ENCODE measurements around the gene PLCB1.

Gene PLCB1

GRCh38 chr20:8675896-8676295 lies 543.8 kb downstream of the PLCB1 start:
- DNase-seq, result no peak

GRCh38 chr20:8678098-8678776 lies 546.2 kb downstream of the PLCB1 start:
- no peak overlapping the region for H4K8ac ChIP-seq (ENCODE audit: low read depth, low read length)
- no peak overlapping the region for H3K14ac ChIP-seq (ENCODE audit: low read length)
- no peak overlapping the region for H4K91ac ChIP-seq (ENCODE audit: low read depth, low read length)
- H3K27me3 ChIP-seq (ENCODE audit: insufficient read depth, low read length), result no peaks in the 10 kb centered on the region
- no peak overlapping the region for H3K27ac ChIP-seq (ENCODE audit: low read depth, low read length)
- no CpG with 5 or more reads among the region's 5 CpGs for WGBS (ENCODE audit: extremely low coverage, insufficient coverage, insufficient read length)
- H3K9me3 ChIP-seq (ENCODE audit: insufficient read depth, low read depth, low read length), result no peaks in the 10 kb centered on the region
- no peak overlapping the region for H3K4ac ChIP-seq (ENCODE audit: low read depth, low read length)
- H2AK5ac ChIP-seq (ENCODE audit: low read length), result no peak overlapping the region
- H4K12ac ChIP-seq (ENCODE audit: low read depth, low read length), result no peak overlapping the region
- H3K36me3 ChIP-seq (ENCODE audit: control insufficient read depth in 1 of 2, insufficient read depth in 2 of 2, low read length in 2 of 2), result no peaks in the 10 kb centered on the region
- no peaks in the 10 kb centered on the region for H3K4me1 ChIP-seq (ENCODE audit: control insufficient read depth in 1 of 2, insufficient read depth in 2 of 2, low read length in 2 of 2)
- no peak overlapping the region for H3K9ac ChIP-seq (ENCODE audit: low read length)
- H3K23ac ChIP-seq (ENCODE audit: low read length), result no peak overlapping the region
- H3K79me2 ChIP-seq (ENCODE audit: control insufficient read depth, insufficient read depth, low read length, poor library complexity), result no peaks in the 10 kb centered on the region
- H2BK5ac ChIP-seq (ENCODE audit: low read depth, low read length, poor library complexity), result no peak overlapping the region
- H2AFZ ChIP-seq (ENCODE audit: insufficient read depth, low read length, poor library complexity), result no peak overlapping the region
- DNase-seq, result peak; percentile 14 to 48
- no peak overlapping the region for H3K18ac ChIP-seq (ENCODE audit: low read length)
- H2BK120ac ChIP-seq (ENCODE audit: insufficient read depth, low read length, poor library complexity), result no peak overlapping the region
- no peaks in the 10 kb centered on the region for H3K79me1 ChIP-seq (ENCODE audit: low read length)
- H3K4me3 ChIP-seq (ENCODE audit: low read depth, low read length), result no peak overlapping the region
- no peak overlapping the region for H3K4me2 ChIP-seq (ENCODE audit: low read length)
- H2BK12ac ChIP-seq (ENCODE audit: low read length), result no peak overlapping the region

More at GRCh38 chr20:8675896-8676295, 543.8 kb downstream of the PLCB1 start:
- Histone ChIP-seq H2AFZ (ENCODE audit: insufficient read depth, low read length, poor library complexity) (no peak overlapping the region), H3K14ac (ENCODE audit: low read length) (no peak overlapping the region), H2BK5ac (ENCODE audit: low read depth, low read length, poor library complexity) (no peak overlapping the region), H3K27me3 (ENCODE audit: insufficient read depth, low read length) (no peaks in the 10 kb centered on the region), H4K12ac (ENCODE audit: low read depth, low read length) (no peak overlapping the region), H2AK5ac (ENCODE audit: low read length) (no peak overlapping the region), H4K8ac (ENCODE audit: low read depth, low read length) (no peak overlapping the region), H3K4me3 (ENCODE audit: low read depth, low read length) (no peak overlapping the region), H2BK12ac (ENCODE audit: low read length) (no peak overlapping the region), H3K79me1 (ENCODE audit: low read length) (no peaks in the 10 kb centered on the region), H3K9me3 (ENCODE audit: insufficient read depth, low read depth, low read length) (no peaks in the 10 kb centered on the region), H4K91ac (ENCODE audit: low read depth, low read length) (no peak overlapping the region), H2BK120ac (ENCODE audit: insufficient read depth, low read length, poor library complexity) (no peak overlapping the region), H3K36me3 (ENCODE audit: control insufficient read depth in 1 of 2, insufficient read depth in 2 of 2, low read length in 2 of 2) (no peaks in the 10 kb centered on the region), H3K18ac (ENCODE audit: low read length) (no peak overlapping the region), H3K79me2 (ENCODE audit: control insufficient read depth, insufficient read depth, low read length, poor library complexity) (no peaks in the 10 kb centered on the region), H3K4me1 (ENCODE audit: control insufficient read depth in 1 of 2, insufficient read depth in 2 of 2, low read length in 2 of 2) (no peaks in the 10 kb centered on the region), H3K27ac (ENCODE audit: low read depth, low read length) (no peak overlapping the region), H3K4me2 (ENCODE audit: low read length) (no peak overlapping the region), H3K23ac (ENCODE audit: low read length) (no peak overlapping the region), H3K9ac (ENCODE audit: low read length) (no peak overlapping the region), H3K4ac (ENCODE audit: low read depth, low read length) (no peak overlapping the region)
- no CpG with 5 or more reads among the region's 10 CpGs for WGBS (ENCODE audit: extremely low coverage, insufficient coverage, insufficient read length)

GRCh38 chr20:8689337-8689736 lies 557.3 kb downstream of the PLCB1 start:
- no peak overlapping the region for H2AFZ ChIP-seq (ENCODE audit: insufficient read depth, low read length, poor library complexity)
- H3K4me2 ChIP-seq (ENCODE audit: low read length), result no peak overlapping the region
- no peak overlapping the region for H4K8ac ChIP-seq (ENCODE audit: low read depth, low read length)
- no peaks in the 10 kb centered on the region for H3K27me3 ChIP-seq (ENCODE audit: insufficient read depth, low read length)
- H4K91ac ChIP-seq (ENCODE audit: low read depth, low read length), result no peak overlapping the region
- H3K4me3 ChIP-seq (ENCODE audit: low read depth, low read length), result no peak overlapping the region
- no peak overlapping the region for H3K9ac ChIP-seq (ENCODE audit: low read length)
- H3K27ac ChIP-seq (ENCODE audit: low read depth, low read length), result no peak overlapping the region
- H2BK12ac ChIP-seq (ENCODE audit: low read length), result no peak overlapping the region
- H2AK5ac ChIP-seq (ENCODE audit: low read length), result no peak overlapping the region
- no peak overlapping the region for H3K14ac ChIP-seq (ENCODE audit: low read length)
- H2BK5ac ChIP-seq (ENCODE audit: low read depth, low read length, poor library complexity), result no peak overlapping the region
- H3K9me3 ChIP-seq (ENCODE audit: insufficient read depth, low read depth, low read length), result no peaks in the 10 kb centered on the region
- no peaks in the 10 kb centered on the region for H3K79me2 ChIP-seq (ENCODE audit: control insufficient read depth, insufficient read depth, low read length, poor library complexity)
- no CpG with 5 or more reads among the region's 1 CpG for WGBS (ENCODE audit: extremely low coverage, insufficient coverage, insufficient read length)
- no peaks in the 10 kb centered on the region for H3K36me3 ChIP-seq (ENCODE audit: control insufficient read depth in 1 of 2, insufficient read depth in 2 of 2, low read length in 2 of 2)
- no peak overlapping the region for H3K18ac ChIP-seq (ENCODE audit: low read length)
- no peak for DNase-seq
- no peak overlapping the region for H3K23ac ChIP-seq (ENCODE audit: low read length)
- H3K79me1 ChIP-seq (ENCODE audit: low read length), result no peaks in the 10 kb centered on the region
- no peak overlapping the region for H4K12ac ChIP-seq (ENCODE audit: low read depth, low read length)
- no peak overlapping the region for H2BK120ac ChIP-seq (ENCODE audit: insufficient read depth, low read length, poor library complexity)
- H3K4ac ChIP-seq (ENCODE audit: low read depth, low read length), result no peak overlapping the region
- no peaks in the 10 kb centered on the region for H3K4me1 ChIP-seq (ENCODE audit: control insufficient read depth in 1 of 2, insufficient read depth in 2 of 2, low read length in 2 of 2)

- no peaks in the 10 kb centered on the region for H3K79me2 ChIP-seq (ENCODE audit: control insufficient read depth, insufficient read depth, low read length, poor library complexity)
- H3K36me3 ChIP-seq (ENCODE audit: control insufficient read depth in 1 of 2, insufficient read depth in 2 of 2, low read length in 2 of 2), result no peaks in the 10 kb centered on the region
- no peak overlapping the region for H4K91ac ChIP-seq (ENCODE audit: low read depth, low read length)
- DNase-seq, result no peak
- H3K9ac ChIP-seq (ENCODE audit: low read length), result no peak overlapping the region
- H3K4me2 ChIP-seq (ENCODE audit: low read length), result no peak overlapping the region
- H4K12ac ChIP-seq (ENCODE audit: low read depth, low read length), result no peak overlapping the region
- H2AFZ ChIP-seq (ENCODE audit: insufficient read depth, low read length, poor library complexity), result no peak overlapping the region
- H3K27ac ChIP-seq (ENCODE audit: low read depth, low read length), result no peak overlapping the region
- no peak overlapping the region for H3K14ac ChIP-seq (ENCODE audit: low read length)
- H3K27me3 ChIP-seq (ENCODE audit: insufficient read depth, low read length), result no peaks in the 10 kb centered on the region
- H3K4ac ChIP-seq (ENCODE audit: low read depth, low read length), result no peak overlapping the region
- H3K4me1 ChIP-seq (ENCODE audit: control insufficient read depth in 1 of 2, insufficient read depth in 2 of 2, low read length in 2 of 2), result no peaks in the 10 kb centered on the region
- H2BK12ac ChIP-seq (ENCODE audit: low read length), result no peak overlapping the region
- no peak overlapping the region for H2AK5ac ChIP-seq (ENCODE audit: low read length)
- no peak overlapping the region for H2BK120ac ChIP-seq (ENCODE audit: insufficient read depth, low read length, poor library complexity)
- H3K79me1 ChIP-seq (ENCODE audit: low read length), result no peaks in the 10 kb centered on the region
- H3K4me3 ChIP-seq (ENCODE audit: low read depth, low read length), result no peak overlapping the region
- H3K18ac ChIP-seq (ENCODE audit: low read length), result no peak overlapping the region
- H3K23ac ChIP-seq (ENCODE audit: low read length), result no peak overlapping the region
- no peak overlapping the region for H4K8ac ChIP-seq (ENCODE audit: low read depth, low read length)
- no peak overlapping the region for H2BK5ac ChIP-seq (ENCODE audit: low read depth, low read length, poor library complexity)
- H3K9me3 ChIP-seq (ENCODE audit: insufficient read depth, low read depth, low read length), result no peaks in the 10 kb centered on the region
Measured at GRCh38 chr20:8690074-8690473, 558.0 kb downstream of the PLCB1 start.

Measured in trophoblast cell (in vitro differentiated cells and primary cell).